NCI-H748 treated with DMSO at 0.1 percent for 48 hours (cell line): ENCODE data around the gene IL1B.
"Not testable (repeated sequence)": the region's sequence is repeated elsewhere in the genome, so short reads cannot be mapped to it uniquely, and the experiment has no call there.

Experiments used
- DNase-seq: peaks from one replicate; lab custom pipeline; 2025; lab: John Stamatoyannopoulos, UW

The IL1B gene

DNA sequence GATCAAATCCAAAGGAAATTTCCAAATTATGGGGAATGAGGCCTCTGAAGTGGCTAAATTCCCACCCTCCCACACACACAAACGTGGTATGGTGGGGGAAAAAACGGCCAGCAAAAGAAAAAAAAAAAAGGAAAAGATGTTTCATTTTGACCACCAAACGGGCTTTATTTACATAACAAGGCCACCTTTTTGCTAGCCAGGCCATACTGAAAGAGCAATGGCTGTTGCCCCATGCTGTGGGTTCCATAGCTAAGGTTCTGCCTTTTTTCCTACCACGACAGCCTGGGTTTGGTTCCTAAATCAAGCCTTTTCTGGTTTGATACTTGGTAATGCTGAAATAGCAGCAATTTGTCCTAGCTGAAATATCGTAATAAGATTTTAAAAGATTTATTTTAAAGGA lies 14.0 kb upstream of the IL1B start:
- no peak for DNase-seq

DNA sequence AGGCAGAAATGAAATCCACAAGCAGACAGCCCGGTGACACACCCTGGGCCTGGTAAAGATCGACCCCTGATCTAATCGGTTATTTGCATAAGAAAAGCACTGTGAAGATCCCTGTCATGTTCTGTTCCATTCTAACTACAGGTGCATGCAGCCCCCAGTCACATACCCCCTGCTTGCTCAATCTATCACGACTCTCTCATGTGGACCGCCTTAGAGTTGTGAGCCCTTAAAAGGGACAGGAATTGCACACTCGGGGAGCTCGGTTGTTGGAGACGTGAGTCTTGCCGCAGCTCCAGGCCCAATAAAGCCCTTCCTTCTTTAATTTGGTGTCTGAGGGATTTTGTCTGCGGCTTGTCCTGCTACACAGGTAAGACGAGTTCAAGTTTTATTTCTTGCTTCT lies 13.4 kb upstream of the IL1B start:
- no peak for DNase-seq

DNA sequence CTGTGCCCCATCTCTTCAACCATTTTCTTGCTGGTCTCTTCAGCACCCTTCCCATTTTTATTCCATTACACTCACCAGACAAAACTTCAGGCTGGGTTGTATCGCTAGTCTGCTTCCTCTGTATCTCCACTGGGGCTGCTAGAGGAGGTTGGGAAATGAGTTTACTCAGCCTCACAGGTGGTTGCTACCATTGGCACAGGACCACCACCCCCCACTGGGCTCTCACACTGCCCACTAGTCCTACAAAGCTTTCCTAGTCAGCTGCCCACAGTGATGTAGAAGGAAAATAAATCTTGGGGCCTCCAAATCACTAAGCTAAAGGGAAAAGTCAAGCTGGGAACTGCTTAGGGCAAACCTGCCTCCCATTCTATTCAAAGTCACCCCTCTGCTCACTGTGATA lies 12.3 kb upstream of the IL1B start:
- no peak for DNase-seq

DNA sequence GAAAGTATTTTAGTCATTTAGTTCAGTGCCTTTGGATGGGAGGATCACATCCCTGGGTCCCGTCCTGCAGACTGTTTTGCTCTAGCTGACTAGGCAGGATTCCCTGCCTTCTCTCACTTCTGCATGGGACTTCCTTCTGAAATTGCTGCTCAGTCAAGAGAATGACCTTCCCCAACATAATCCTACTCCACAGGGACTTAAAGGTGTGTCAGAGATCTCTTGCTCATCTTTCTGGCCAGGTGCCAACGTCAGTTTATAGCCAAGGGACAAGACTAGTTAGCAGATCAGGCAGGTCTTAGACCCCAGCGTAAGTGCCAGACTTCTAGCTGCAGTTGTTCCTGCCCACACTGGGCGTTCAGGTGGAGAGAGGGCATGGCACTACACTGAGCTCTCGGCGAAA lies 9.5 kb upstream of the IL1B start:
- DNase-seq: no peak

DNA sequence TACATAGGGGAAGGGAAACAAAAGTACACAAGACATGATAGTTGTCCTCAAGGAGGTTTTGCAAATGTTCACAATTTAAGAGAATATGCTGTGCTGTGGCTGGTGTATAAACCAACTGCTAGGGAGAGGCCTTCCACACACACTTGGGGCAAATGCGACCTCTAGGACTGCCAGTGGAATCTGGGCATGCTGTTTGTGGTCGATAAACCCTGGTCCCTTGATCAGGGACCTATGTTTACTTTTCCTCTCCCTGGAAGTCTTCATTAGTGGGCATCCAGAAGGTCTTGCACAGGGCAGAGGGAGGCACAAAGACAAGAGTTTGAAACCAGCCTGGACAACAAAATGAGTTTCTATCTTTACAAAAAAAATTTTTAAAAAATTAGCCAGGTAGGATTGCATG lies 7.3 kb upstream of the IL1B start:
- no peak for DNase-seq

DNA sequence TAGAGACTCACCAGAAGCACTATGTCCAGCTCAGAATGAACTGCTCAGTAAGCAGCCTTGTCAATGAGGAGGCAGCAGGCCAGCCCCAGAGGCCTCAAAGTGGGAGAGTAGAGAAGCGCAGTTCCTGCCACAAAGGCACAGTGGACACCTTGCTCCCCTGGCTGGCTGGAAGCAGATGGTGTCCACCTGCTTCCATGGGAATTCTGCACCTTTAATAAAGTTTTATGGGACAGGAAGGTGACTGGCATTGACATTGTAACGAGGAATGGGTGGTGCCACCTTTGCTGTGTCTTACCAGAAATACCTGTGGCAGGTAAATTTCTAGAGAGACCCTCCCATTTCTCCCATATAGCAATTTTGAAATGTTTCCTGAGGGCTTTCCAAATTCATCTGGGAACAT lies 6.7 kb upstream of the IL1B start:
- DNase-seq: no peak

DNA sequence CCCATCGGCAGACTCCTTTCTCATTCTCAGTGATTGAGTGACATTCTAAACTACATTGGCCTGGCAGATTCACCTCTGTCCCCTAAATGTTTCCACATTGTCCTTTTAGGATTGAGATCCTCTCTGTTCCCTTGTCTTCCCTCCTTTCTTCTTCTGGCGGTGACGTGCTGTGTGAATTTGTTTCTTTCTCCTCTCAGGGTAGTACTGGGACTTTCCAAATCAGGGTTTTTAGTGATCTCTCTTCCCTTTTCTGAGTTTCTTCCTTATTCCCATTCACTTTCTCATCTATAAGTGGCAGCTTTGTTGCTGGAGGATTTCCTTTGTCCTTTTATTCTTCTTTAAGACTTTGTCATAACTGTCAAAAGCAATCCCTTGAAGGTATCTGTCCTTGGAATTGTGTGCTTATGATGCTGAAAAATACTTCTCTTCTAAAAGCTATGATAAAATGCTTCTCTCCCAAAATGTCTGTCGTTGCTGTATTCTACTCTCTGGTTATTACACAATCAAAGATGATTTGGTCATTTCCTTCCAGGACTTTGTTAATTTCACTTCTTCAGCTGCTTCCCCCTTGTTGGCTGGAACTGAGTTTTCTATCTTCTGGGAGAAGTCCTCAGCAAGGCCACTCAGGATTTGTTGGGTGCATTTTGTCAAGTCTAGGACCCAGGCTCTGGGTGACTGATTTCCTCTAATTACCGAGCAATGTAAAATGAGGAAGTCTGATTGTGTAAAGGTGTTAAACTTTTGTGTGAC lies 4.9 kb upstream of the IL1B start:
- no peak for DNase-seq

DNA sequence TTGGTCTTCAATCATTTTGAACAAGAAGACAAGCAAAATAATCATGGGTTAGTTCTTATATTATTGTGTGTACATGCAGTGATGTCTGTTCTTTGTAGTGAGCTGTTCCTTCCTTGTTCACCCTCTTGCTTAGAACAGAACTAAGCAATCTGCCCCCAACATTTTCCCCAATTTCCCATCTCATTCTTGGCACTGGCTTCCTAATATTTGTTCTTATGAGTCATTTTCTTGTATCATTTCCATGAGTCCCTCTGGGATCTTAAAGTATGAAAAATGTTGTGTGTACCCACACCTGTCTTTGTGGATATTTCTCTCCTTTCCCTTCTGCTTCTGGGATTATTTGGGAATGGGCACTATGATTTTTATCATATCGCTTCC lies 3.5 kb upstream of the IL1B start:
- DNase-seq: no peak

DNA sequence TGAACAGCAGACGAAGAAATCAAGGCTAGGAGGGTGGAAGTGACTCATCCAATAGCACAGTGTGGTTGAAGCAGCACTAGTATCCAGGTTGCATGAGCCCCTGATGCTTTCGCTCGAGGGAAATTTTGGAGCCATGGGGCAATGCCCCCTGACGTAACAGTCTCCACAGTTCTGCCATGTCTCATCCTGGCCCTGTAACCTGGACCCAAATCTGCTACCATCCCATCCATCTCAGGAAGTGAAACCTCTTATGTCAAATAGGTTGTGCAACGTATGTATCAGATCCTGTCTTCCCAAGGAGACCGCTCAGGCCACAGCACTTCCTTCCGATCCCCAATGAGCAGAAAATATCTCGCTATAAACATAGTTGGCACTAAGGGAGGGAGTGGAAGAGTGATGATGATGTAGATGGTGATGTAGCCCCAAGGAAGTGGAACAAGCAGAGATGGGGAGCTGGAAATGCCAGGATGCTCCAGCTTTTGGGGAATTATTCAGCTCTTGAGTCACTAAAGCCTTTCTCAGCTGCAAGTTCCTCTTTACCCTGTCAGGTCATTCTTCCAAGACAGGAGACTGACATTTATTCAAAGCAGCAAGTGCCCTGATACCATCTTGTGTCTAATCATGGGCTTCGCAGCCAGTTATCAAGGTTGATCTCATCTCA lies 3.0 kb upstream of the IL1B start:
- DNase-seq: no peak

DNA sequence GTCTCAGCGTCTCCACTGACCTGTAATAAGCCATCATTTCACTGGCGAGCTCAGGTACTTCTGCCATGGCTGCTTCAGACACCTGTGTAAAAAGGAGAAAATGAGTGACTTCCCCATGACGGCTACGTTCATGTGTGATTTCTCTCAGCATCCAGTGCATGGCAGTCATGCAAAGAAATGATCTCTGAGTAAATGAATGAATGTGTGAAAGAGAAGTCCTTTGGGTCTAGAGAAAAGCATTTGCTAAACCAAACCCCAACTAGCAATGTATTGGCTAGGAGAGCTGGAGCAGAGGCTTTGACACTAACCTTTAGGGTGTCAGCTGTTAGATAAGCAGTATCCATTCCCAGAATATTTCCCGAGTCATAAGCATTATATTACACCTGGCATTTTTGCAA lies 417 bp downstream of the IL1B start:
- DNase-seq: no peak

DNA sequence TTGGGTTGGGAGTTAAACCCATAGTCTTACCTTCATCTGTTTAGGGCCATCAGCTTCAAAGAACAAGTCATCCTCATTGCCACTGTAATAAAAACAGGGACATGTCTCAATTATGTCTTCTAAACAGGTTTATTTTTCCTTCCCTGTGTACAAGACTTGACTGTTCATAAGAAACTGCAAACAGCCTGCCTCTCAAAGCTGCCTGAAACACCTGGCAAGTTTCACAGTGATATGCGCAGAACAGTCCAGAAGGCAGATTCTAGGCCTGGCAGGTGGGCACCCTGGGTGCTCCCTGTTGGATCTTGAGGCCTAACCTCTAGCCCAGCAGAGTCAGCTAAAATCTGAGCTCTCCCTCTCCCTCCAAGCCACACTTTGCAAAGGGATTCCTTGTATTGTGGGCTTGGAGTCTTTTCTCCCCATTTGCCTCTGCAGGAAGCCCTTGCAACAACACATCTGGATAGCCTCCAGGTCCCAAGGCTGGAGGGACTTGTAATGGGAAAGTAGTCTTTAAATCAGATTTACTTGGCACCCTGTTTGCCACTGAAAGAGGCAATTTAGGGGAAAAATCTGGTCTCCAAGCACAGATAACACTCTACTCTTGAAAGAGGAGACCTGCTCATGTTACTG lies 930 bp downstream of the IL1B start:
- no peak for DNase-seq

DNA sequence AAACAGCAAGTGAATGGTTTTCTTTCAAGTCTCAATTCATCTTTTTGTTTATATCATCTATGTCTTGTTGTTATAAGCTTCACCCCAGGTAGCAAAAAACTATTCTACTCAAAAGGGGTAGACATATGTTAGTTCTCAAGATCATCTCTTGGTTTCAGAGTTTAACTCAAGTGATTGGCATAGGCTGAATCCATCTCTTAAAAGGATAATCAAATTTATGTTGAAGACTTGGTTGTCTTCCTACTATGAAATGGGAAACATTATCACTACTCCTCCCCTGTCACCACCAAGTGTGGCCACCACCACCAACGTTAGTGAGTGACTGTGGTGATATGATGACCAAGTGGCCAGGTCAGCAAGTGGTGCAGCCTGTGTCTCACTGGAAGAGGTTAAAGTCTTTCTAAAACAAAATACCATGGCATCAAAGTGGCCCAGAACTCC lies 1.5 kb downstream of the IL1B start:
- DNase-seq: no peak

DNA sequence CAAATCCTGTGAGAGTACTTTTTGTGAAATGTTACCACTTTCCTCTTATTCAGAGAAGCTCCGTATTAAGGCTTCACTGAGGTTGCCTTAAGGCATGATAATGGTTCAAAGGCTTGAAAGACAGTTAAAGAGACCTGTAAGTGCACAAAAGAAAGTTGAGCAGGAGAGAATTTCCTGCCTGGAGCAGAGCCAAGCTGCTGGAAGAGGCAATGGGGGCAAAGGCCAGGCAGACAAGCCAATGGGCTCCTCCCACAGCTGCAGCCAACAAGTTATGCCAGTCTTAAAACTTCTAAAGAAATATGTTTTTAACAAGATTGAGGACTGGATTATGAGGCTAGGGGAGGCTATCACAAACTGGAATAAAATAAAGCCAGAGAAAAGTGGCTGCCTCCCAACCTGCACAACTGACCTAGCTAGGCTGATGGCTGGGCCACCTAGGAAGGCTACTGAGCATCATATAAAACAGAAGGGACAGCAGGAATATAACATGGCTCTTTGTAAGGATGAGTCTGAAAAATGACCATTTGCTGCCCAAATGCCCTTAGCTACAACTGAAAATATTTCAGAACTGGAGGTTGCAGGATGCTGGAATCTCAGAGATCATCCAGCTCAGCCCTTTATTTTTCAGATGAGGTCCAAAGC lies 2.1 kb downstream of the IL1B start:
- no peak for DNase-seq

DNA sequence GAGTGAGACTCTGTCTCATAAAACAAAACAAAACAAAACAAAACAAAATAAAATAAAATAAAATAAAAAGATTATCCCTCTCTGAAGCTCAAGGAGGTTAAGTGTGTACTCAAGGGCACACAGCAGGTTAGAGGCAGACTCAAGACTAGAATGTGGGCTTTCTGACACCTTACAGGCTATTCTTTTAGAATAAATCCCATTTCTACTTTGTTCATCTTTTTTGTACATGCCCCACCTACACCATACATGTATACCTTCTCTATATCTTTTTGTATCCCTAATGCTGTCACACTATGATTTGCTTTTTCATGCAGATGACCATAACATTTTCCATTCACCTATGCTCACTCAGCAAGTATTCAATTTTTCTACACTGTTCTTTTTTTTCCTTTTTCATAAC lies 2.6 kb downstream of the IL1B start:
- no peak for DNase-seq

DNA sequence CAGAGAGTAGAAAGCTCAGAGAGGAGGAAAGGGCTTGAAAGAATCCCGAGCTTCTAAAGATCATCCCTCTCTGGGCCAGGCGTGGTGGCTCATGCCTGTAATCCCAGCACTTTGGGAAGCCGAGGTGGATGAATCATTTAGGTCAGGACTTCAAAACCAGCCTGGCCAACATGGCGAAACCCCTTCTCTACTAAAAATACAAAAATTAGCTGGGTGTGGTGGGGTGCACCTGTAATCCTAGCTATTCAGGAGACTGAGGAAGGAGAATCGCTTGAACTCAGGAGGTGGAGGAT lies 3.0 kb downstream of the IL1B start:
- not testable (repeated sequence) for DNase-seq

DNA sequence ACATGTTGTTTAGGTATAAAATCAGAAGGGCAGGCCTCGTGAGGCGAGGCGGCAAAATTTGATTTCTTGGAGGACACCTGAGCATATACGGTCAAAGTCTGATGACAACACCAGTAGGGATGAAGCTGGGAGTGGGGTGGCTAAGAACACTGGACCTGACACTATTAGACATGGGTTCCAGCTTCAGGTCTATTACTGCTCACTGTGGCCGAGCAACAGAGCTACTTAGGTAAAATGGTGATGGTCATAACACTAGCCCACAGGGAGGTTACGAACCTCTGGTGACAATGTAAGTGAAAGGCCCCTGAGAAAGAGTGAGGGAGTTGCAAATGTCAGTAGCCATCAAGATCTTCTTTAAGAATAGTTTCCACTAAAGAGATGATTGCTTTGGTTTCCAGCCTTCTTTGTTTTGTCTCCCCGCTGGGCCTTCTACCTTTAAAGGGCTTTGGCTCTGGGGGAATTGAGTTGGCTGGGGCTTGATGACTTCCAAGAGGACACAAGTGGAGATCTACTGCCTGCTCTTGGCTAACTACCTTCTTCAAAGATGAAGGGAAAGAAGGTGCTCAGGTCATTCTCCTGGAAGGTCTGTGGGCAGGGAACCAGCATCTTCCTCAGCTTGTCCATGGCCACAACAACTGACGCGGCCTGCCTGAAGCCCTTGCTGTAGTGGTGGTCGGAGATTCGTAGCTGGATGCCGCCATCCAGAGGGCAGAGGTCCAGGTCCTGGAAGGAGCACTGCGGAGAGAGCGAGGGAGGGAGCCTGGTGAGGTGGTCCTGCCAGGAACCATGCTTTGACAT lies 3.5 kb downstream of the IL1B start:
- DNase-seq: no peak

DNA sequence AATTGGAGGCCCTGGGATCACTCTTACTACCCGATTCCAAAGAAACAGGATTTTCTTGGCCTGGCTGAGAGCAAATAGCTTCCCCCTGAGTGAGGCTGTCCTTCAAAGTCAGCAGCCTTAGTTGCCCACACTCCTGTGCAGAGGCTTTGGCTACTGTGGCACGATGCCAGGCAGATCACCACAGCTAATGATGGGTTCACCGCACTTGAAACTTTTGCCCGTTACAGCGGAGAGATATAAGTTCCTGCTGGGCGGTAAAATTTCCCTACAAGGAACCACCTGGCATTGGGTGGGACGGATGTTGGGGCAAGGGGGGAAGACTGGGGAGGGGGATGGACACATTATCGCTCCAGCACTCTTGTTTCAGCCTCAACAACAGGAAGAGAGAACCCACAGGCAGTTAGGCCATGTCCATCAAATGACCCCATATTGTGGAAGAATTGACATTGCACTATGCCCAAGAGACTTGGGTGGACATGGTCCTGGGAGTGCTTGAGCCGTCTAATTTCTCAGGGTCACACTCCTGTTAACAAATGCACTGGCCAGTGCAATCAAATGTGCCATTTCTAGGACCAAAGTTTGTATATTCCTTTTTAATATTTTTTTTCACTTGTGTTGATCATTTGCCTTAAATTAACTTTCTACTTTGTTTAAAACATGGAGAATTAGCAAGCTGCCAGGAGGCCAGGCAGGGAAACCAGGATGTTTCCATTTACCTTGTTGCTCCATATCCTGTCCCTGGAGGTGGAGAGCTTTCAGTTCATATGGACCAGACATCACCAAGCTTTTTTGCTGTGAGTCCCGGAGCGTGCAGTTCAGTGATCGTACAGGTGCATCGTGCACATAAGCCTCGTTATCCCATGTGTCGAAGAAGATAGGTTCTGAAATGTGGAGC lies 4.4 kb downstream of the IL1B start:
- no peak for DNase-seq

DNA sequence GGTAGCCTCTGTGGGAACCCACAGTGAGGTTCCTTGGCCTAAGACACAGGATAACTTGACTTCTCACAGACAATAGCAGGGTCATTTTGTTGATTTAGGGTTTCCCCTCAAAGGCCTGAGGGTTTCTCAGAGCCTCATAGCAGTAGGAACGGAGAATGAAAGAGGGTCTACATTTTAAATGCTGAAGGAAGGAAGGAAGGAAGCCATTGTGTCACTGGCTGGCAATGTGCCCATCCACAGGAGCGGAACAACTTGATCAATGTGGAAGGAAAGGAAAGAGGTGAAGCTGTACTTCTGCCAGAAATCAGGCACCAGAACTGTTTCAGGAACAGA lies 5.1 kb downstream of the IL1B start:
- no peak for DNase-seq

DNA sequence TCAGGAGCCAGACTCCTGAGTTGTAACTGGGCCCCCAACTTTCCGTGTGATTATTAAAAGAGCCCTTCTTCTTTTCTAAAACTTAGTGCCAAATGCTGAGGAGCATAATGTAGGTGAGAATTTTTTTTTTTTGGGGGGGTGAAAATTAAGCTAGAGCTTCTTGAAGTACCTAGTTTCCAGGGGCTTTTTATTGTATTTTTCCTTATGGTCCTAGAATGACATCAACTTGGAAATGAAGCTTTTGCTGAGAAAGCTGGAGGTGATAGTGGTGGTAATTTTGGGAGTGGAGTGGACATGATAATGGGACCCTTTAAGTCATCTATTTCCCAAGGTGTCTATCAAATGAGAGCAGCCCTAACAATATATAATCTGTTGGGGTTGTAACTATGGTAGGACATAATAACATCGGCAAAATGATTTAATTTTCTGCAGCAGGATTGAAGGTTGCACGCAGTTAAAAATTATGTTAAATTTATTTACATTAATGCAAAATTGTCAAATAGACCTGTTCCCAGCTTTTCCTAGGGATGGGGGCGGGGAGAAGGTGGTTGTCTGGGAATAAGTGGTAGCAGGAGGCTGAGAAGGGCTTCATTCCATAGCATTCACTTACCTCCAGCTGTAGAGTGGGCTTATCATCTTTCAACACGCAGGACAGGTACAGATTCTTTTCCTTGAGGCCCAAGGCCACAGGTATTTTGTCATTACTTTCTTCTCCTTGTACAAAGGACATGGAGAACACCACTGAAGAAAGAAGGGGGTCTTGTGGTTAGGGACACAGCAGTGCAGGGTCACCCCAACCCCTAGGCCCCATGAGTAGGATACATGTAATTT lies 5.7 kb downstream of the IL1B start:
- DNase-seq: no peak

DNA sequence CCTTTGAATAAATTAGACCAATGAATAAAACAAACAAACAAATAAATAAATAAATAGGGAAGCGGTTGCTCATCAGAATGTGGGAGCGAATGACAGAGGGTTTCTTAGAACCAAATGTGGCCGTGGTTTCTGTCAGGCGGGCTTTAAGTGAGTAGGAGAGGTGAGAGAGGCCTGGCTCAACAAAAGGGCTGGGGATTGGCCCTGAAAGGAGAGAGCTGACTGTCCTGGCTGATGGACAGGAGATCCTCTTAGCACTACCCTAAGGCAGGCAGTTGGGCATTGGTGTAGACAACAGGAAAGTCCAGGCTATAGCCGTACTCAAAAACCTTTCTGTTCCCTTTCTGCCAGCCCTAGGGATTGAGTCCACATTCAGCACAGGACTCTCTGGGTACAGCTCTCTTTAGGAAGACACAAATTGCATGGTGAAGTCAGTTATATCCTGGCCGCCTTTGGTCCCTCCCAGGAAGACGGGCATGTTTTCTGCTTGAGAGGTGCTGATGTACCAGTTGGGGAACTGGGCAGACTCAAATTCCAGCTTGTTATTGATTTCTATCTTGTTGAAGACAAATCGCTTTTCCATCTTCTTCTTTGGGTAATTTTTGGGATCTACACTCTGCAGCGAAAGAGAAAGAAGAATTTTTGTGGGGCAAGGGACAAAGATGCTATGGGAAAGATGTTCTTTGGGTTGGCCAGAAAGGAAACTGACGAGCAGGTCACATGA lies 6.5 kb downstream of the IL1B start:
- no peak for DNase-seq
